HEK293 (cell line): ENCODE data around the gene MUTYH.
"Not testable (repeated sequence)": the region's sequence is repeated elsewhere in the genome, so short reads cannot be mapped to it uniquely, and the experiment has no call there.

Source experiments
- CTCF ChIA-PET: fragments of 350-600 bp; formaldehyde crosslinking; extraction: SDS; loops from one replicate; lab custom pipeline; 2021; ENCODE audit warnings: antibody characterized with exemption; lab: Yijun Ruan, JAX
- POLR2A ChIA-PET: fragments of 300-600 bp; formaldehyde crosslinking; extraction: SDS; loops from one replicate; lab custom pipeline; 2020; ENCODE audit warnings: antibody characterized with exemption, inconsistent platforms; lab: Yijun Ruan, JAX
- H3K27ac ChIP-seq: fragments of 200-500 bp; sonication (Bioruptor generic); 2 replicates; pipeline ENCODE4 v1.5.1; 2014; ENCODE audit warnings: low read depth, low read length, control low read depth, inconsistent platforms; ENCODE audit errors: extremely low read depth
- H3K36me3 ChIP-seq, 2 experiments: fragments of 200-500 bp in 1 of 2; sonication (Bioruptor generic) in 1 of 2; 1 replicate in 1 of 2; 2 replicates in 1 of 2; pipeline ENCODE4 v1.5.1; 2014 to 2017; ENCODE audit warnings: inconsistent platforms in 2 of 2, low read length in 2 of 2; ENCODE audit not compliant: control insufficient read depth in 2 of 2, insufficient read depth in 1 of 2
- H3K4me1 ChIP-seq: fragments of 200-500 bp; sonication (Bioruptor generic); 2 replicates; pipeline ENCODE4 v1.5.1; 2014; ENCODE audit warnings: mild to moderate bottlenecking, low read length, inconsistent platforms; ENCODE audit not compliant: control insufficient read depth, insufficient read depth
- H3K4me3 ChIP-seq: 2 replicates; pipeline ENCODE4 v1.5.1; 2011; ENCODE audit warnings: low read depth, mild to moderate bottlenecking, control low read depth, low read length, moderate library complexity
- H3K9me3 ChIP-seq: fragments of 200-500 bp; sonication (Bioruptor generic); 2 replicates; pipeline ENCODE4 v1.5.1; 2014; ENCODE audit warnings: low read depth, low read length, inconsistent platforms; ENCODE audit not compliant: control insufficient read depth, insufficient read depth
- BCL11A ChIP-seq: fragments of 450-650 bp; formaldehyde crosslinking; IDR thresholded peaks from 2 replicates; pipeline ENCODE4 v1.5.1; 2016; ENCODE audit warnings: low read depth, missing biosample characterization, missing genetic modification characterization
- CTCF ChIP-seq: fragments of 450-650 bp; formaldehyde crosslinking; IDR thresholded peaks from 2 replicates; pipeline ENCODE4 v1.5.1; 2016; ENCODE audit warnings: missing biosample characterization, missing genetic modification characterization
- GLIS2 ChIP-seq: fragments of 450-650 bp; formaldehyde crosslinking; IDR thresholded peaks from 2 replicates; pipeline ENCODE4 v1.5.1; 2016; ENCODE audit warnings: missing biosample characterization, missing genetic modification characterization
- REPIN1 ChIP-seq: fragments of 450-650 bp; formaldehyde crosslinking; IDR thresholded peaks from 2 replicates; pipeline ENCODE4 v1.5.1; 2017; ENCODE audit warnings: missing biosample characterization, missing genetic modification characterization, low read depth
- SCRT2 ChIP-seq: fragments of 450-650 bp; formaldehyde crosslinking; IDR thresholded peaks from 2 replicates; pipeline ENCODE4 v1.5.1; 2016; ENCODE audit warnings: missing biosample characterization, missing genetic modification characterization
- ZBTB7A ChIP-seq: fragments of 450-650 bp; formaldehyde crosslinking; IDR thresholded peaks from 2 replicates; pipeline ENCODE4 v1.5.1; 2016; ENCODE audit warnings: low read depth, missing biosample characterization, missing genetic modification characterization
- ZBTB8A ChIP-seq: fragments of 450-650 bp; formaldehyde crosslinking; IDR thresholded peaks from 2 replicates; pipeline ENCODE4 v1.5.1; 2016; ENCODE audit warnings: missing biosample characterization, missing genetic modification characterization
- ZNF121 ChIP-seq: fragments of 450-650 bp; formaldehyde crosslinking; IDR thresholded peaks from 2 replicates; pipeline ENCODE4 v1.5.1; 2016; ENCODE audit warnings: missing biosample characterization, missing genetic modification characterization
- ZNF140 ChIP-seq: fragments of 450-650 bp; formaldehyde crosslinking; IDR thresholded peaks from 2 replicates; pipeline ENCODE4 v1.5.1; 2016; ENCODE audit warnings: missing biosample characterization, missing genetic modification characterization
- ZNF146 ChIP-seq: fragments of 450-650 bp; formaldehyde crosslinking; IDR thresholded peaks from 2 replicates; pipeline ENCODE4 v1.5.1; 2016; ENCODE audit warnings: missing biosample characterization, missing genetic modification characterization
- ZNF175 ChIP-seq: fragments of 450-650 bp; formaldehyde crosslinking; IDR thresholded peaks from 2 replicates; pipeline ENCODE4 v1.5.1; 2016; ENCODE audit warnings: missing biosample characterization, missing genetic modification characterization
- ZNF248 ChIP-seq: fragments of 450-650 bp; formaldehyde crosslinking; IDR thresholded peaks from 2 replicates; pipeline ENCODE4 v1.5.1; 2017; ENCODE audit warnings: missing biosample characterization, missing genetic modification characterization
- ZNF324 ChIP-seq: fragments of 450-650 bp; formaldehyde crosslinking; IDR thresholded peaks from 2 replicates; pipeline ENCODE4 v1.5.1; 2016; ENCODE audit warnings: missing biosample characterization, missing genetic modification characterization
- ZNF404 ChIP-seq: fragments of 450-650 bp; formaldehyde crosslinking; IDR thresholded peaks from 2 replicates; pipeline ENCODE4 v1.5.1; 2017; ENCODE audit warnings: missing biosample characterization, missing genetic modification characterization
- ZNF433 ChIP-seq: fragments of 450-650 bp; formaldehyde crosslinking; IDR thresholded peaks from 2 replicates; pipeline ENCODE4 v1.5.1; 2016; ENCODE audit warnings: missing biosample characterization, missing genetic modification characterization, low read depth
- ZNF571 ChIP-seq: fragments of 450-650 bp; formaldehyde crosslinking; IDR thresholded peaks from 2 replicates; pipeline ENCODE4 v1.5.0; 2017; ENCODE audit warnings: missing biosample characterization, missing genetic modification characterization
- ZNF76 ChIP-seq: fragments of 450-650 bp; formaldehyde crosslinking; IDR thresholded peaks from 2 replicates; pipeline ENCODE4; 2016; ENCODE audit warnings: low read depth, missing biosample characterization, missing genetic modification characterization, borderline replicate concordance
- ZNF776 ChIP-seq: fragments of 450-650 bp; formaldehyde crosslinking; IDR thresholded peaks from 2 replicates; pipeline ENCODE4 v1.5.0; 2017; ENCODE audit warnings: missing biosample characterization, missing genetic modification characterization, borderline replicate concordance
- TF ChIP-seq, protein P1 (sequence below): fragments of 450-650 bp; formaldehyde crosslinking; IDR thresholded peaks from 2 replicates; pipeline ENCODE4 v1.5.0; 2017; ENCODE audit warnings: missing biosample characterization, missing genetic modification characterization, borderline replicate concordance
- TF ChIP-seq, protein P2 (sequence below): fragments of 450-650 bp; formaldehyde crosslinking; IDR thresholded peaks from 2 replicates; pipeline ENCODE4 v1.5.1; 2016; ENCODE audit warnings: missing biosample characterization, missing genetic modification characterization

The MUTYH gene

DNA sequence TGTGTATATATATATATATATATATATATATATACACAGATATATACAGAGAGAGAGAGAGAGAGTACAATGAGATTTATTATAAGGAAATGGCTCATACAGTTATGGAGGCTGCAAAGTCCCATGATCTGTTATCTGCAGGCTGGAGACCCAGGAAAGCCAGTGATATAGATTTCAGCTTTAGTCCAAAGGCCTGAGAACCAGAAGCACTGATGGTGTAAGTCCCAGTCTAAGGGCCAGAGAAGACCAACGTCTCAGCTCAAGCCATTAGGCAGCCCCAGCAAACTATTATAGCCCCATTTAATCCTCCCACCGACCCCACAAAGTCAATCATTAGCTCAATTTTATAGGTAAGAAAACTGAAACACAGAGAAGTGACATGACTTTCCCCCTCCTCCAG, 48.5 kb downstream of the MUTYH start:
- Histone ChIP-seq H3K36me3 (no peaks in the 10 kb centered on the region), H3K4me3 (no peak overlapping the region), H3K9me3 (no peaks in the 10 kb centered on the region), H3K27ac (no peak overlapping the region), H3K4me1 (no peaks in the 10 kb centered on the region)
- POLR2A ChIA-PET, result no interaction called here
- TF ChIP-seq REPIN1 (tag by site-specific recombination) (no peak), ZNF76 (no peak), ZNF140 (tag by site-specific recombination) (no peak), ZNF175 (tag by site-specific recombination) (no peak), ZNF146 (tag by site-specific recombination) (no peak), ZNF248 (tag by site-specific recombination) (no peak), SCRT2 (no peak), ZNF404 (tag by site-specific recombination) (no peak), BCL11A (no peak), ZNF433 (tag by site-specific recombination) (no peak), ZNF324 (no peak), ZNF571 (no peak), ZBTB8A (tag by site-specific recombination) (no peak), ZNF121 (tag by site-specific recombination) (no peak), CTCF (tag by site-specific recombination) (no peak), ZNF776 (tag by site-specific recombination) (no peak), GLIS2 (tag by site-specific recombination) (no peak), ZBTB7A (tag by site-specific recombination) (no peak)
- TF ChIP-seq, protein P1, sequence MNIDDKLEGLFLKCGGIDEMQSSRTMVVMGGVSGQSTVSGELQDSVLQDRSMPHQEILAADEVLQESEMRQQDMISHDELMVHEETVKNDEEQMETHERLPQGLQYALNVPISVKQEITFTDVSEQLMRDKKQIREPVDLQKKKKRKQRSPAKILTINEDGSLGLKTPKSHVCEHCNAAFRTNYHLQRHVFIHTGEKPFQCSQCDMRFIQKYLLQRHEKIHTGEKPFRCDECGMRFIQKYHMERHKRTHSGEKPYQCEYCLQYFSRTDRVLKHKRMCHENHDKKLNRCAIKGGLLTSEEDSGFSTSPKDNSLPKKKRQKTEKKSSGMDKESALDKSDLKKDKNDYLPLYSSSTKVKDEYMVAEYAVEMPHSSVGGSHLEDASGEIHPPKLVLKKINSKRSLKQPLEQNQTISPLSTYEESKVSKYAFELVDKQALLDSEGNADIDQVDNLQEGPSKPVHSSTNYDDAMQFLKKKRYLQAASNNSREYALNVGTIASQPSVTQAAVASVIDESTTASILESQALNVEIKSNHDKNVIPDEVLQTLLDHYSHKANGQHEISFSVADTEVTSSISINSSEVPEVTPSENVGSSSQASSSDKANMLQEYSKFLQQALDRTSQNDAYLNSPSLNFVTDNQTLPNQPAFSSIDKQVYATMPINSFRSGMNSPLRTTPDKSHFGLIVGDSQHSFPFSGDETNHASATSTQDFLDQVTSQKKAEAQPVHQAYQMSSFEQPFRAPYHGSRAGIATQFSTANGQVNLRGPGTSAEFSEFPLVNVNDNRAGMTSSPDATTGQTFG (tag by site-specific recombination), result no peak
- TF ChIP-seq, protein P2, sequence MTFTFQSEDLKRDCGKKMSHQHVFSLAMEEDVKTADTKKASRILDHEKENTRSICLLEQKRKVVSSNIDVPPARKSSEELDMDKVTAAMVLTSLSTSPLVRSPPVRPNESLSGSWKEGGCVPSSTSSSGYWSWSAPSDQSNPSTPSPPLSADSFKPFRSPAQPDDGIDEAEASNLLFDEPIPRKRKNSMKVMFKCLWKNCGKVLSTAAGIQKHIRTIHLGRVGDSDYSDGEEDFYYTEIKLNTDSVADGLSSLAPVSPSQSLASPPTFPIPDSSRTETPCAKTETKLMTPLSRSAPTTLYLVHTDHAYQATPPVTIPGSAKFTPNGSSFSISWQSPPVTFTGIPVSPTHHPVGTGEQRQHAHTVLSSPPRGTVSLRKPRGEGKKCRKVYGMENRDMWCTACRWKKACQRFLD, result no peak
- CTCF ChIA-PET, result interaction anchor here (0.9 to 13.3 kb wide), 4 partner anchors 8 to 276 kb away, joined by 3 to 304 read pairs (median 8); partner anchors contain the start of genes HECTD3 and UROD

DNA sequence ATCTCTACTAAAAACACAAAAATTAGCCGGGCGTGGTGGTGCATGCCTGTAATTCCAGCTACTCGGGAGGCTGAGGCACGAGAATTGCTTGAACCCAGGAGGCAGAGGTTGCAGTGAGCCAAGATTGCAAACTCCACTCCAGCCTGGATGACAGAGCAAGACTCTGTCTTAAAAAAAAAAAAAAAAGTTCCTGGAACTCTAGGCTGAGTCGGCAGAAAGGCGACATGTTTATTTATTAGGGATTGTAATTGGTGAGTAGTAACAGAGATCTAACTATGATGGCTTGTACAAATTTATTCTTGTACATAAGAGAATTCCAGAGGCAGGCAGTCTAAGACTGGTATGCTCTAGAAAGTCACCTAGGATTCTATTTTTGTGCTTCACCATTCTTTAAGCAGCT, 49.2 kb downstream of the MUTYH start:
- H3K4me1 ChIP-seq, POLR2A ChIA-PET, H3K9me3 ChIP-seq, H3K4me3 ChIP-seq, H3K27ac ChIP-seq, H3K36me3 ChIP-seq: not testable (repeated sequence)
- CTCF ChIA-PET, result interaction anchor here (0.6 to 13.3 kb wide), 4 partner anchors 8 to 276 kb away, joined by 3 to 304 read pairs (median 8); partner anchors contain the start of genes HECTD3 and UROD

GRCh38 chr1:45286521-45286920, 53.7 kb downstream of the MUTYH start:
- H3K4me3 ChIP-seq, CTCF ChIA-PET, H3K4me1 ChIP-seq, H3K36me3 ChIP-seq, H3K27ac ChIP-seq, H3K9me3 ChIP-seq, POLR2A ChIA-PET: not testable (repeated sequence)

DNA sequence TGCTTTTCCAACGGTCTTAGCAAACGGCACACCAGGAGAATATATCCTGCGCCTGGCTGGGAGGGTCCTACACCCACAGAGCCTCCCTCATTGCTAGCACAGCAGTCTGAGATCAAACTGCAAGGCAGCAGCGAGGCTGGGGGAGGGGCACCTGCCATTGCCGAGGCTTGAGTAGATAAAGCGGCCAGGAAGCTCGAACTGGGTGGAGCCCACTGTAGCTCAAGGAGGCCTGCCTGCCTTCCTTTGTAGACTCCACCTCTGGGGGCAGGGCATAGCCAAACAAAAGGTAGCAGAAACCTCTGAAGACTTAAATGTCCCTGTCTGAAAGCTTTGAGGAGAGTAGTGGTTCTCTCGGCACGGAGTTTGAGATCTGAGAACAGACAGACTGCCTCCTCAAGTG, 55.4 kb downstream of the MUTYH start:
- H3K36me3 ChIP-seq, CTCF ChIA-PET, H3K4me1 ChIP-seq, POLR2A ChIA-PET, H3K27ac ChIP-seq, H3K4me3 ChIP-seq, H3K9me3 ChIP-seq: not testable (repeated sequence)
